BLaER1 treated with 17β-estradiol and CSF1 and Interleukin-3, amounts not matched to agents 10 nM and 100 nM (cell line): ENCODE results near the gene DHRS13.

Source experiments
- H3K27ac ChIP-seq, 11 experiments: shearing (Covaris generic); formaldehyde crosslinking; 2 replicates each; pipeline ENCODE4 v1.8.1; 2022
- H3K27me3 ChIP-seq, 11 experiments: shearing (Covaris generic); formaldehyde crosslinking; 2 replicates each; pipeline ENCODE4 v1.8.1; 2022
- H3K36me3 ChIP-seq, 11 experiments: shearing (Covaris generic); formaldehyde crosslinking; 2 replicates each; pipeline ENCODE4 v1.8.1; 2022
- H3K4me1 ChIP-seq, 10 experiments: shearing (Covaris generic); formaldehyde crosslinking; 2 replicates each; pipeline ENCODE4 v1.8.1; 2022
- H3K4me2 ChIP-seq, 11 experiments: shearing (Covaris generic); formaldehyde crosslinking; 2 replicates each; pipeline ENCODE4 v1.8.1; 2022
- H3K4me3 ChIP-seq, 10 experiments: shearing (Covaris generic); formaldehyde crosslinking; 2 replicates each; pipeline ENCODE4 v1.8.1; 2022
- H3K9ac ChIP-seq, 11 experiments: shearing (Covaris generic); formaldehyde crosslinking; 2 replicates each; pipeline ENCODE4 v1.8.1; 2022
- H3K9me3 ChIP-seq, 11 experiments: shearing (Covaris generic); formaldehyde crosslinking; replicated peaks in 1 of 11; 2 replicates each; pipeline ENCODE4 v1.8.1; 2022
- H4K20me1 ChIP-seq, 11 experiments: shearing (Covaris generic); formaldehyde crosslinking; 2 replicates each; pipeline ENCODE4 v1.8.1; 2022
- Cebpa-rat ChIP-seq, 11 experiments: shearing (Covaris generic); IDR thresholded peaks; 2 replicates each; pipeline ENCODE4 v1.8.1; 2022

Gene DHRS13

DNA sequence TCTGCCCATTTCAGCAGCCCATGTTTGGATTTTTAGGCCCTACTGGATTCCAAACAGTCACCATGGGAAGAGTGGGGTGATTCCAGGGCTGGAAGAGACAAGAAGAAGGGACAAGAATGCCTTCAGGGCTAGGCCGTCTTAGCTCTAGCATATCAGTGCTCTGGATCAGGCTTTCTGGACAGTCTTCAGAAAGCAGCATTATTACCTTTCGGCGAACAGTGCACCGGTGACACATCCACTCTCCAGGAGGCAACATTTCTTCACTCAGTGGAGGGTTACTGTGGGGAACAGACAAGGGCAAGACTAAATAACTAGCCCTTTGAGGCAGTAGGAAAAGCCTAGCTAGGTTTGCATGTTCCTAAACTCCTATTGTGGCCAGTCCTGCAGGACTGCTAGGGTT lies 23.9 kb upstream of the DHRS13 start:
- Histone ChIP-seq H4K20me1 (peaks cover 7 to 96% (median 26%) of the 10 kb centered on the region in 11 experiments; a peak in 19 of 22 replicates), H3K36me3 (peaks cover 67 to 92% (median 84%) of the 10 kb centered on the region in 11 experiments)

DNA sequence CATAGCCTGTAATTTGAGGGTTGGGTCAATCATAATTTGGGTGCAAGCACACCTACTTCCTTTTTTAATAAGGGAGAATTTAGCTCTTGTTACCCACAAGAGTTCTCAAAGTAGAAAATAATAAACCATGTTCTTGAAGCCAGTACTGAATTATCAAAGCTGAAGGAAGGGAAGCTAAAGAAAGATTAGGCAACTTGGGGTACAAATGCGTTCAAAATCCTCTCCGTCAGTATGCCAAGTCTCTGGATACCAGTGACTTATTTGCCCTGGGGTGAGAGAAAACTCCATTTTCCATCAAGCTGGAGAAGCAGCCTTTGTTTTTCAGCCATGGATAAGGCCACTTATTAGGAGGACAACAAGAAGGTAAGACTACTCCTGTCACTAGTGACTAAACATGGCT lies 23.5 kb upstream of the DHRS13 start:
- H3K27ac ChIP-seq, result peak overlapping the region; percentile 56 to 92 (median 86)
- H3K4me2 ChIP-seq, result peak overlapping the region; percentile 66 to 97 (median 86)
- peak overlapping the region in 7 of 10 experiments; percentile 16 to 60 (median 38); a peak in 8 of 20 replicates for H3K4me3 ChIP-seq
- no peaks in the 10 kb centered on the region for H3K27me3 ChIP-seq
- H4K20me1 ChIP-seq, result peaks cover 5 to 95% (median 22%) of the 10 kb centered on the region in 11 experiments; a peak in 19 of 22 replicates
- peaks cover 0 to 27% (median 14%) of the 10 kb centered on the region in 11 experiments; a peak in 19 of 22 replicates for H3K9me3 ChIP-seq
- H3K4me1 ChIP-seq, result peaks cover 48 to 80% (median 67%) of the 10 kb centered on the region in 10 experiments
- peak overlapping the region; percentile 37 to 78 (median 72) for H3K9ac ChIP-seq
- TF ChIP-seq Cebpa-rat (IDR thresholded peaks at IDR 0.05), result peak in 1 of 11 experiments; percentile 9; a peak in 3 of 22 replicates
- peaks cover 67 to 92% (median 86%) of the 10 kb centered on the region in 11 experiments for H3K36me3 ChIP-seq

More for the DNA sequence above, 23.9 kb upstream of the DHRS13 start:
- Histone ChIP-seq H3K4me1 (peaks cover 48 to 84% (median 70%) of the 10 kb centered on the region in 10 experiments), H3K9me3 (peaks cover 0 to 27% (median 14%) of the 10 kb centered on the region in 11 experiments; a peak in 19 of 22 replicates), H3K27me3 (no peaks in the 10 kb centered on the region), H3K4me2 (peak overlapping the region; percentile 66 to 97 (median 86)), H3K27ac (peak overlapping the region; percentile 56 to 92 (median 86)), H3K9ac (peak overlapping the region; percentile 37 to 78 (median 72)), H3K4me3 (peak overlapping the region in 6 of 10 experiments; percentile 26 to 45 (median 34); a peak in 5 of 20 replicates)
- TF ChIP-seq Cebpa-rat (IDR thresholded peaks at IDR 0.05), result no peak

DNA sequence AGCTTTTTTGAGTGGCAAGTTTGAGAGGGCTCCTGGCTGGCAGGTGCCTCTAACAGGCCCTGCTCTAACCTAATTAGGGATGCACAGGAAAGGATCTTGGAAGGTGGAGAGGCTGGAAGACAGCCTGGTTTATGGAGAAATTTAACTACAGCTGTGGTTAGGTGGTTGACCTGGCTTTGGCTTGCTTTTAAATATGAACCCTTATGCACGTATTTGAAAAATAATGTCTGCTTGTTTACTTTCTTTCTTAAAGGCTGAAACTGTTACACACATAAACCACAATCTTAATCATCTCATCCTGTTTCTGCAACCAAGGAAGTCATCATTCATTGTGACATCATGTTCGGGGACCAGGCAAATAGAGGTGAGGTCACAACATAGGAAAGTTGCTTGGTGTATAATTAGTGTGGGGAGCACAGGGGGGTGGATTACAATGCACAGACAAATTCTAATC lies 23.1 kb upstream of the DHRS13 start:
- H3K9ac ChIP-seq, result peak overlapping the region; percentile 50 to 78 (median 72); a peak in 21 of 22 replicates
- peaks cover 47 to 75% (median 63%) of the 10 kb centered on the region in 10 experiments for H3K4me1 ChIP-seq
- peak overlapping the region; percentile 66 to 97 (median 86) for H3K4me2 ChIP-seq
- peak in 8 of 11 experiments; percentile 61 to 85 (median 82); a peak in 13 of 22 replicates for TF ChIP-seq Cebpa-rat (IDR thresholded peaks at IDR 0.05)
- H3K36me3 ChIP-seq, result peaks cover 67 to 92% (median 86%) of the 10 kb centered on the region in 11 experiments
- peaks cover 0 to 27% (median 14%) of the 10 kb centered on the region in 11 experiments; a peak in 19 of 22 replicates for H3K9me3 ChIP-seq
- no peaks in the 10 kb centered on the region for H3K27me3 ChIP-seq
- peak overlapping the region; percentile 56 to 92 (median 86); a peak in 21 of 22 replicates for H3K27ac ChIP-seq
- H3K4me3 ChIP-seq, result peak overlapping the region in 9 of 10 experiments; percentile 3 to 60 (median 38); a peak in 10 of 20 replicates
- peaks cover 4 to 91% (median 18%) of the 10 kb centered on the region in 11 experiments; a peak in 19 of 22 replicates for H4K20me1 ChIP-seq

DNA sequence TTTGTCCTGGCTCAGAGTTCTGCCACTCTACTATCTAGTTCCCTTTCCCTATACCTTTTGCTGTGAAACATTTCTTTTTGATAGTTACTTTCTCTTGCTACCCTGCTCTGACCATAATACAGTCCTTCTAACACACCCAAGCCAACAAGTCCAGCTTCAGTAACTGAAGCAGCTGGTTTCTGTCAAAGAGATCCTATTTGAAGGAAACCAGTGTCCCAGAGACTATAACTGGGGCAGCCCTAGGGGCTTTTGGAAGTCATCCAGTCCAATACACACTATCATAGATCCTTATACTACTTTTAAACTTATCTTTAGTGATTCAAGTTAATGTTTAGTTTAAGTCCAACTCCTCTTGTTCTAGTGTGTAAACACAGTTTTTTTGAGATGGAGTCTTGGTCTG lies 17.3 kb upstream of the DHRS13 start:
- Histone ChIP-seq H4K20me1 (peaks cover 11 to 80% (median 24%) of the 10 kb centered on the region in 11 experiments; a peak in 17 of 22 replicates), H3K9me3 (no peaks in the 10 kb centered on the region), H3K9ac (no peak overlapping the region; a peak in 2 of 22 replicates), H3K27me3 (no peaks in the 10 kb centered on the region), H3K27ac (peak overlapping the region in 2 of 11 experiments; percentile 4 to 29; a peak in 2 of 22 replicates), H3K4me2 (no peak overlapping the region), H3K4me3 (no peak overlapping the region), H3K4me1 (peaks cover 2 to 55% (median 20%) of the 10 kb centered on the region in 10 experiments; a peak in 19 of 20 replicates), H3K36me3 (peaks cover 92 to 100% (median 100%) of the 10 kb centered on the region in 11 experiments)
- no peak for TF ChIP-seq Cebpa-rat (IDR thresholded peaks at IDR 0.05)

DNA sequence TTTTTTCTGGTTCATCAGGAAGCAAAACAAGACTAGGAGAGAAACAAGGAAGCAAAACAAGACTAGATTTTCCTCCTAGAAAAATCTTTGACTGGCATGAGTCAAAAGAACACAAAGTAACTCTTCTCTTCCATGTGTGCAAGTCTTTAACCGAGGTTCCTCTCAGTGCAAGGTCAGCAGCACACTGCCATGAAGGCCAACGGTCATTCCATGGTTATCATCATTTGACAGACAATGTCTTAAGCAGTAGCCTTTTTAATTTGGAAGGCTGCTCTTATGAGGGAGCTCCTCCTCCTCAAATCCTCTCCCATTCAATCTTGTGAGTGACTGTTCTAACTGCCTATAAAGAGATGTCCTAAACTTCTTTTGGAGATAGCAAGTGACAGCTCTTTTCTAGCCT lies 15.4 kb upstream of the DHRS13 start:
- TF ChIP-seq Cebpa-rat (IDR thresholded peaks at IDR 0.05), result no peak
- no peaks in the 10 kb centered on the region for H3K27me3 ChIP-seq
- peaks cover 0 to 36% (median under 1%) of the 10 kb centered on the region in 10 experiments; a peak in 9 of 20 replicates for H3K4me1 ChIP-seq
- H3K4me2 ChIP-seq, result peak overlapping the region in 2 of 11 experiments; percentile 49 to 69; a peak in 4 of 22 replicates
- H3K27ac ChIP-seq, result peak overlapping the region in 4 of 11 experiments; percentile 3 to 51 (median 29); a peak in 5 of 22 replicates
- no peaks in the 10 kb centered on the region for H3K9me3 ChIP-seq
- H4K20me1 ChIP-seq, result peaks cover 11 to 72% (median 27%) of the 10 kb centered on the region in 11 experiments; a peak in 17 of 22 replicates
- peaks cover 94 to 100% (median 100%) of the 10 kb centered on the region in 11 experiments for H3K36me3 ChIP-seq
- H3K9ac ChIP-seq, result peak overlapping the region in 3 of 11 experiments; percentile 17 to 70 (median 46); a peak in 5 of 22 replicates
- no peak overlapping the region for H3K4me3 ChIP-seq

DNA sequence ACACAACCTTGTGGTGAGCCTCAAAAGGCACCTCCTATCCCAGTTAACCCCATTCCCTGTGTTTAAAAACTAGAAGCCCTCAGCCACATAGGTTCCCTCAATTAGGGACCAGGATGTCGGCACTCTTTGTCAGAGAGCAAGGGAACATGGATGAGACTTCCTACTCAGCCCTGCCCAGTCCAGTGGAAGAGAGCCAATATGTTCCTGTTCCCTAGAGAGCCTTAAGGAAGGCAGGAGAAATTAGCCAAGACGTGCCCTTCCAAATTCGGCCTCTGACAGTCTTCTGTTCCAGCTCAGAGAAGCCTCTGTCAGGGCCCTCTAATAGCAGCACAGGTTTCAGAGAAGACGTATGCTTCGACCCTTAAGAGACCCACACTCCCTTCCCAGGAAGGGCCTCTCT lies 14.6 kb upstream of the DHRS13 start:
- Histone ChIP-seq H3K9me3 (no peaks in the 10 kb centered on the region), H3K27ac (peak overlapping the region in 9 of 11 experiments; percentile 0 to 51 (median 14); a peak in 10 of 22 replicates), H3K27me3 (no peaks in the 10 kb centered on the region), H3K9ac (peak overlapping the region in 6 of 11 experiments; percentile 1 to 70 (median 18); a peak in 6 of 22 replicates), H3K36me3 (peaks cover 94 to 100% (median 100%) of the 10 kb centered on the region in 11 experiments), H3K4me3 (no peak overlapping the region), H4K20me1 (peaks cover 11 to 72% (median 30%) of the 10 kb centered on the region in 11 experiments; a peak in 18 of 22 replicates), H3K4me1 (peaks cover 0 to 33% (median 0%) of the 10 kb centered on the region in 10 experiments; a peak in 7 of 20 replicates), H3K4me2 (peak overlapping the region in 2 of 11 experiments; percentile 49 to 69; a peak in 4 of 22 replicates)
- no peak for TF ChIP-seq Cebpa-rat (IDR thresholded peaks at IDR 0.05)

DNA sequence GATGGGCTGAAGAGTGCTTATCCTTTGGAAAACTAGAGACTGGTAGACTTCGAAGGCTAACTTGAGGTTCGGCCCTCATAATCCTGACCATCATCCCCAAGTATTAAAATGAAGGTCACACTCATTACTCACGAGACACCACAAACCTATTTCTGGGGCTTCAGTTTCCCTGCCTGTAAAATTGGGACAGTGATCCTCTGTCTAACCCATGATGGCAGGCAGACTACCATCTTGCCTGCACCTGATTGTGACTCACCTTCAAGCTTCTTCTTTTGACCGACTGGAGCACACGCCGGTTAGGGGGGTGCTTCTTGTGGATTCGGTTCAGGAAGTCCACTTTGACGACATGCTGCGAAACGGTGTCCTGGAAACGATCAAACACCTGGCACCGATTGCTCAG lies 14.2 kb upstream of the DHRS13 start:
- no peak for TF ChIP-seq Cebpa-rat (IDR thresholded peaks at IDR 0.05)
- H3K4me2 ChIP-seq, result peak overlapping the region in 1 of 11 experiments; percentile 69; a peak in 2 of 22 replicates
- peaks cover 95 to 100% (median 100%) of the 10 kb centered on the region in 11 experiments for H3K36me3 ChIP-seq
- peaks cover 0 to 33% (median 0%) of the 10 kb centered on the region in 10 experiments; a peak in 7 of 20 replicates for H3K4me1 ChIP-seq
- peaks cover 11 to 73% (median 34%) of the 10 kb centered on the region in 11 experiments; a peak in 18 of 22 replicates for H4K20me1 ChIP-seq
- H3K9ac ChIP-seq, result peak overlapping the region in 5 of 11 experiments; percentile 4 to 70 (median 20); a peak in 5 of 22 replicates
- no peaks in the 10 kb centered on the region for H3K27me3 ChIP-seq
- H3K27ac ChIP-seq, result peak overlapping the region in 5 of 11 experiments; percentile 0 to 51 (median 33); a peak in 6 of 22 replicates
- no peak overlapping the region for H3K4me3 ChIP-seq
- no peaks in the 10 kb centered on the region for H3K9me3 ChIP-seq

DNA sequence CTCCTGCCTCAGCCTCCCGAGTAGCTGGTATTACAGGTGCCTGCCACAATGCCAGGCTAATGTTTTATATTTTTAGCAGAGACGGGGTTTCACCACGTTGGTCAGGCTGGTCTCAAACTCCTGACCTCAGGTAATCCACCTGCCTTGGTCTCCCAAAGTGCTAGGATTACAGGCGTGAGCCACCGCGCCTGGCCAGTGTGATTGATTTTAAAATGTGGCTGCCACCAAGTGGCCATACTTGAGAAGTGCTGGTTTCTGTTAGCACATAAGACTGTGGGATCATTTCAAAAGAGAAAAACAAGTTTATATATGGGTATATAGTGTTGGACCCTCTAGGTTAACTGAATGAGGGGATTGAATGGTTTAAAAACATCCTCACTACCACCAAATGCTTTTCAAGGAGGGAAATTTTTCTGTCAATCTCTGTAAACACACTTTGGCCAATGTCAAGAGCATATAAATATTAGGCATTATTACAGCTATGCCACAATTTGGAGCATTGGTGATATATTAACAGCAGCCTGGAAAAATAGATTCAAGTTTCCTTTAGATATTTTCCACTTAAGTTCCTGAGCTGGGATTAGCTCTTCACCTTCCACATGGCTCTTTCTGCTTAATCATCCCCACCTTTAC lies 13.5 kb upstream of the DHRS13 start:
- Histone ChIP-seq H3K4me2 (no peak overlapping the region), H3K4me3 (no peak overlapping the region), H3K9ac (no peak overlapping the region), H3K36me3 (peaks cover 95 to 100% (median 100%) of the 10 kb centered on the region in 11 experiments), H3K27ac (peak overlapping the region in 1 of 11 experiments; percentile 0; a peak in 2 of 22 replicates), H3K9me3 (no peaks in the 10 kb centered on the region), H4K20me1 (peaks cover 11 to 79% (median 39%) of the 10 kb centered on the region in 11 experiments; a peak in 18 of 22 replicates), H3K27me3 (no peaks in the 10 kb centered on the region), H3K4me1 (peaks cover 0 to 33% (median 0%) of the 10 kb centered on the region in 10 experiments; a peak in 7 of 20 replicates)
- TF ChIP-seq Cebpa-rat (IDR thresholded peaks at IDR 0.05), result no peak
